ENCODE measurements around the gene SLC34A1. TPM values are rescaled to one million over a fixed set of nuclear protein-coding genes. Genes with fewer than 3 reads are reported as not detected.

SLC34A1 gene
- total RNA-seq, 1 donor = not detected

DNA sequence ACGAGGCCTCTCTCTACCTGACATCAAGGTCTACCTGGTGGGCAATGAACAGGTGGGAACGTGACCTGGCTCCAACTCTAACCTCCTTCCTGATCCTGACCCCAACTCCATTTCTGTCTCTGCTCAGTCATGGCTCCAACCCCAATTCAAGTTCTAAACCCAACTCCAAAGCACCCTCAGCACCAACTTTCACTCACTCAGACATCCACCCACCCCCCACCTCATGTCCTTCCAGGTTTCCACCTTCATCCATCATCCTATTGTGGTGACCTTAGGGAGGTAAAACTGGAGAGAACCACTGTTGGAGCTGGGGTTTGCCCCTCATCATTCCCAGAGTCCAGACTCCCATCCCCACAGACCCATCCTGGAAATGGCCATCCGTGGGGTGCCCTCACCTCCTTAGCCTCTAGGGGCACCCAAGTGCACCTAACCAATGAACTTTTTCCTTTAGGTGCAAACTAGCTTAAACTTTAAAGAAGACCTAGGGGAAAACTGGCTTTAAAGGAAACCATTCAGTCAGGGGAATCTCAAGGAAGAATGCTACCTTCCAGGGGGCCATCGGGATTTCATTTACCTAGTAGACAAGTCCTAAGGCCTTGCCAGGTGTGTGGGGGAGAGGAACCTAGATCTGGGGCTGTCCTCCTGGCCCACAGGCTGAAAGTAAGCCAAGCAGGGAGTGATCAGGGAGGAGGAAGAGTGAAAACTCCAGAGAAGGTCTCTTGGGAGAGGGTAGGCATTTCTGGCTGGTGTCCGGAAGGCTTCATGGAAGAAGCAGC is 15.2 kb upstream of the SLC34A1 start:
- TF ChIP-seq, protein P1, sequence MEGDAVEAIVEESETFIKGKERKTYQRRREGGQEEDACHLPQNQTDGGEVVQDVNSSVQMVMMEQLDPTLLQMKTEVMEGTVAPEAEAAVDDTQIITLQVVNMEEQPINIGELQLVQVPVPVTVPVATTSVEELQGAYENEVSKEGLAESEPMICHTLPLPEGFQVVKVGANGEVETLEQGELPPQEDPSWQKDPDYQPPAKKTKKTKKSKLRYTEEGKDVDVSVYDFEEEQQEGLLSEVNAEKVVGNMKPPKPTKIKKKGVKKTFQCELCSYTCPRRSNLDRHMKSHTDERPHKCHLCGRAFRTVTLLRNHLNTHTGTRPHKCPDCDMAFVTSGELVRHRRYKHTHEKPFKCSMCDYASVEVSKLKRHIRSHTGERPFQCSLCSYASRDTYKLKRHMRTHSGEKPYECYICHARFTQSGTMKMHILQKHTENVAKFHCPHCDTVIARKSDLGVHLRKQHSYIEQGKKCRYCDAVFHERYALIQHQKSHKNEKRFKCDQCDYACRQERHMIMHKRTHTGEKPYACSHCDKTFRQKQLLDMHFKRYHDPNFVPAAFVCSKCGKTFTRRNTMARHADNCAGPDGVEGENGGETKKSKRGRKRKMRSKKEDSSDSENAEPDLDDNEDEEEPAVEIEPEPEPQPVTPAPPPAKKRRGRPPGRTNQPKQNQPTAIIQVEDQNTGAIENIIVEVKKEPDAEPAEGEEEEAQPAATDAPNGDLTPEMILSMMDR (IDR thresholded peaks at IDR 0.05; ENCODE audit: insufficient read depth, low read length) = peak; percentile 81
- peak; percentile 20 for DNase-seq (ENCODE audit: low read depth)
- H3K4me3 ChIP-seq (ENCODE audit: low read depth, low read length) = no peak overlapping the region

DNA sequence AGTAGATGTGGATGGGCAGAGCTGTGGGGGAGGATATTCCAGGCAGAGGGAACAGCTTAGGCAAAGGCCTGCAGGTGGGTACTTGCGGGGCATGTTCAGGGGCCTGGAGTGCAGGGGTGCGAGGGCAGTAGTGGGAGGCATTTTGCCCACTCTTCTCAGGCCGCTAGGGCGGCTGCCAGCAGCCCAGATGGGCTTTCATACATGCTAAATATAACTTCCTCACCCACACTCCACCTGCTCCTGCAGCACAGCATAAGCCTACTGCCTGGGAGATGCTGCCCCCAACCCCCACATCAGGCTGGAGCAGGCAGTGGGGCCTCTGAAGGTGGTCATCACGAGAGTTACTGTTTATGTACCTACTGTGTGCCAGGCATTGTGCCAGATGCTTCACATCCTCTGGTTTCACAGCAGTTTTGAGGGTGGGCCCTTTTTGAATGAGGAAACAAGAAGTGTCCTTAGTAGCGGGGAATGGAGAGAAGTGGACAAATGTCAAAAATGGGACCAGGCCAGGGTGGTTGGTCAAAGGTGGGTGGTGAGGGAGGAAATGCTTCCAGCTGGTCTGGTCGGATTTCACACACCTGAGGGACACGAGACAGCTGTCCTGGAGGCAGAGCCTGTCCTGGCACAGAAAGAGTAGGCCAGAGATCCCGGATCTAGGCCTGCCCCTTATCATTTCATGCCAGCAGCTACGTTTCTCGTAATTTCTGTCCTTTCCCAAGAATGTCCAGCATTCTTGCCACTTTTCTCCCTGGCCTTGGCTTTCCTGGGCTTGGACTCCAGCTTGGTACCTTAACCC is 14.4 kb upstream of the SLC34A1 start:
- H3K4me3 ChIP-seq (ENCODE audit: low read depth, low read length) = no peak overlapping the region
- DNase-seq (ENCODE audit: low read depth) = no peak
- TF ChIP-seq, protein P1 (IDR thresholded peaks at IDR 0.05; ENCODE audit: insufficient read depth, low read length) = no peak

DNA sequence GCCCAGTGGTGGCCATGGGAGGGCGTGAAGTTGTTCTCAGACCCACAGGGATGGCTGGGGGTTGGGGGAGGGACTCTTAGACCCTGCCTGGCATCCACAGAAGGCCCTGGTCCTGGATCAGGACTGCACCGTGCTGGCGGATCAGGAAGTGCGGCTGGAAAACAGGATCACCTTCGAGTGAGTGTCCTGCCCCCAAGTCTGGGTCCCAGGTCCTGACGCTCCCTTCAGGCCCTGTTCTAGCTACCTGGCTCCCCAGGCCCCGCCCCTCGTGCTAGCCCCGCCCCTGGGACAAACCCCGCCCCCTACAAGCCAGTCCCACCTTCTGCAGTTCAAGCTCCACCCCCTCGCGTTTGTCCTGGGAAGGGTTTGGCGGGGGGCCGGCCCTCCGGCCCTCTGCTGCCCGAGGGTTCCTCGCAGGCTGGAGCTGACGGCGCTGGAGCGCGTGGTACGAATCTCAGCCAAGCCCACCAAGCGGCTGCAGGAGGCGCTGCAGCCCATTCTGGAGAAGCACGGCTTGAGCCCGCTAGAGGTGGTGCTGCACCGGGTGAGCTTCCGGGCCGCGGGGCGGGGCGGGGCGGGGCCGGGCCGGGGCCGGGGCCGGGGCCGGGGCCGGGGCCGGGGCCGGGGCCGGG is 13.6 kb upstream of the SLC34A1 start:
- TF ChIP-seq, protein P1 (IDR thresholded peaks at IDR 0.05; ENCODE audit: insufficient read depth, low read length) = peak; percentile 69
- peak; percentile 82 for DNase-seq (ENCODE audit: low read depth)
- H3K4me3 ChIP-seq (ENCODE audit: low read depth, low read length) = peak overlapping the region; percentile 69

DNA sequence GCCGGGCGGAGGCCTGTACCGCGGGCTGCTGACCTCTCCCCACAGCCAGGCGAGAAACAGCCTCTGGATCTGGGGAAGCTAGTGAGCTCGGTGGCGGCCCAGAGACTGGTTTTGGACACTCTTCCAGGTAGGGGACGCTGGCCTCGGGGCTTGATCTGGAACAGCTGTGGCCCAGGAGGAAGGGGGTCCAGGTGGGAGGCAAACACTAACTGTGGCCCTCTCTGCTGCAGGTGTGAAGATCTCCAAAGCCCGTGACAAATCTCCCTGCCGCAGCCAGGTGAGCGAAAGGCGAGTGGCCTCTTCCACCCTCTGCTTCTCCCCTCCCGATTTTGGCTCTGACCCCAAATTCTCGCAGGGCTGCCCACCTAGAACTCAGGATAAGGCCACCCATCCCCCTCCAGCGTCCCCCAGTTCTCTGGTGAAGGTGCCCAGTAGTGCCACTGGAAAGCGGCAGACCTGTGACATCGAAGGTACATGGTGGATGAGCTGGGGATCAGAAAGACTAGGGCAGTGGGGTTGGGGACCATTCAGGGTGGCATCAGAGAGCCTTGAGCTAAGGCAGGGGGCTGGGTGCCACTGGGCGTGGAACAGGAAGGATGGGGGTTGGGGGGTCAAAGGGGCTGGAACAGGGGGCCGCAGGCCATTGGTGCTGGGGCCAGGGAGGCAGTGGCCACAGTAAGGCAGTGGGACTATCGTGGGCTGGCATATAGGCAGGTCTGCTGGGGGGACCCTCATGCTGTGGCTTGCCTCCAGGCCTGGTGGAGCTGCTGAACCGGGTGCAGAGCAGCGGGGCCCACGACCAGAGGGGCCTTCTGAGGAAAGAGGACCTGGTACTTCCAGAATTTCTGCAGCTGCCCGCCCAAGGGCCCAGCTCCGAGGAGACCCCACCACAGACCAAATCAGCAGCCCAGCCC is 12.9 kb upstream of the SLC34A1 start:
- H3K4me3 ChIP-seq (ENCODE audit: low read depth, low read length) = peak overlapping the region; percentile 69
- no peak for DNase-seq (ENCODE audit: low read depth)
- TF ChIP-seq, protein P1 (IDR thresholded peaks at IDR 0.05; ENCODE audit: insufficient read depth, low read length) = peak; percentile 5

DNA sequence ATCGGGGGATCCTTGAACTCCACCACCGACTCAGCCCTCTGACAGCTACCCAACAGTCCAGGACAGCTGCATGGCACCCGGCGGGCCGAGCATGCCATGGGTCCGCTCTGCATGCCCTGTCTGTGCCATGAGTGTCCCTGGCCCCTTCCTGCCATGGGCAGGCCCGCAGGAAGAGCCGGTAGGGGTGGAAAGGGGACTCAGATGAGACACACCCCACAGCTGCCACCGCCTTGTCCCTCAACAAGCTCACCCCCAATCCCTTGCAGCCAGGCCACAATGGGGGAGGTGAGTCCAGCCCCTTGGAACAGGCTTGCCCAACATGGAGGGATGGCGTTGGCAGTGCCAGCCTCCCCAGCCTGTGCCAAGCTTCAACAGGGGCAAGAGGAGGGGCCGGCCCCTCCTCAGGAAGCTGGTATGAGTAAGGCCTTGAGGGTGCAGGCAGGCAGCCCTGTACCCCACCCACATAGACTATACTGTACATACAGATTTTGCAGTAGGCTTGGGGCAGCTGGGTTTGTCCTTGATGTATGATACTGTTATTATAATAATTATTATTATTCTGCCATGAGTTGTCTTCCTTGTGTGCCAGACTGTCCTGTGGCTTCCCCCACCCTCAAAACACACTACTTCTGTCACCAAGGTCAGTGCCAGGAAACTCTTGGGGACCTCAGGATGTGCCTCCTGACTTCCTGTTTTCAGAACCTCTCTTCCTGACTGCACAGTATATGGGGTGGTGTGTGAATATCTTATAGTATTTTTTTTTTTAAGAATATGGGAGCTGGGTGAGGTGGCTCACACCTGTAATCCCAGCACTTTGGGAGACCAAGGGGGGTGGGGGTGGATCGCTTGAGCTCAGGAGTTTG is 12.0 kb upstream of the SLC34A1 start:
- DNase-seq (ENCODE audit: low read depth) = no peak
- H3K4me3 ChIP-seq (ENCODE audit: low read depth, low read length) = no peak overlapping the region
- TF ChIP-seq, protein P1 (IDR thresholded peaks at IDR 0.05; ENCODE audit: insufficient read depth, low read length) = no peak
